K562 (cell line): ENCODE results near the gene ACOT4. TPM values are rescaled to one million over a fixed set of nuclear protein-coding genes. Genes with fewer than 3 reads are reported as not detected.
"Not testable (repeated sequence)": the region's sequence is repeated elsewhere in the genome, so short reads cannot be mapped to it uniquely, and the experiment has no call there.

ENCODE experiments used
- ATAC-seq: fragments of 200-7000 bp; cut with Tn5 transposase; 3 replicates; pipeline ENCODE4 v1.9.1; 2020; ENCODE audit warnings: moderate library complexity
- BruUV-seq: library from RNA; stranded (reverse); fragments of 400-500 nt; replicated peaks from 2 replicates; lab custom pipeline; 2021; lab: Mats Ljungman, UMichigan
- CTCF ChIA-PET: fragments of 300-600 bp; formaldehyde crosslinking; extraction: SDS; loops from one replicate; lab custom pipeline; 2021; ENCODE audit warnings: low intra/inter-chr PET ratio; lab: Yijun Ruan, JAX
- POLR2A ChIA-PET: fragments of 300-600, 350-650 bp; sonication (Branson Sonifier 250); formaldehyde crosslinking; extraction: SDS; loops from one replicate; lab custom pipeline; 2021; ENCODE audit warnings: antibody characterized with exemption, inconsistent platforms; lab: Yijun Ruan, JAX
- DNase-seq, 4 experiments: peaks; one replicate each; pipeline versions ENCODE4 v3.0.0 to v3.0.0-alpha.2; 2011 to 2018; ENCODE audit warnings: low spot score in 3 of 4, mixed read lengths in 3 of 4; ENCODE audit errors: extremely low read depth in 1 of 4
- FAIRE-seq: peaks from 2 replicates; lab custom pipeline; 2011; peaks lifted over from hg19 to GRCh38; lab: Jason Lieb, UNC
- H2AFZ ChIP-seq: 2 replicates; pipeline ENCODE4 v1.6.0; 2011; ENCODE audit warnings: low read depth, low read length, control low read depth, inconsistent platforms
- H3K27ac ChIP-seq: fragments of 200-600 bp; 3 replicates; pipeline ENCODE4 v1.8.0; 2011; ENCODE audit warnings: low read depth, mild to moderate bottlenecking, control low read depth, inconsistent platforms, low read length, moderate library complexity, mixed read lengths; ENCODE audit errors: extremely low read depth
- H3K27me3 ChIP-seq, 2 experiments: fragments of 300-600 bp in 1 of 2; 2 replicates in 1 of 2; 3 replicates in 1 of 2; pipeline versions ENCODE4 v1.6.0 to v1.8.0; 2011; ENCODE audit warnings: inconsistent platforms in 2 of 2, low read length in 2 of 2, mild to moderate bottlenecking in 1 of 2, mixed read lengths in 1 of 2, moderate library complexity in 1 of 2; ENCODE audit not compliant: control insufficient read depth in 2 of 2, insufficient read depth in 2 of 2
- H3K36me3 ChIP-seq: fragments of 300-600 bp; 3 replicates; pipeline ENCODE4 v1.8.0; 2011; ENCODE audit warnings: mild to moderate bottlenecking, low read length, inconsistent platforms; ENCODE audit not compliant: control insufficient read depth, insufficient read depth
- H3K4me1 ChIP-seq, 2 experiments: fragments of 200-600 bp in 1 of 2; replicated peaks in 1 of 2; 2 replicates in 1 of 2; 3 replicates in 1 of 2; pipeline versions ENCODE4 v1.5.1 to v1.8.0; 2011; ENCODE audit warnings: inconsistent platforms in 2 of 2, low read length in 2 of 2, mild to moderate bottlenecking in 1 of 2, mixed read lengths in 1 of 2, moderate library complexity in 1 of 2; ENCODE audit not compliant: control insufficient read depth in 2 of 2, insufficient read depth in 2 of 2
- H3K4me2 ChIP-seq: 2 replicates; pipeline ENCODE4 v1.6.1; 2011; ENCODE audit warnings: low read length, control low read depth, inconsistent platforms, mixed read lengths; ENCODE audit not compliant: insufficient read depth
- H3K4me3 ChIP-seq: fragments of 200-600 bp; sonication (generic), shearing (Covaris generic); 2 replicates; pipeline ENCODE4 v1.5.1; 2016; ENCODE audit warnings: control low read depth, inconsistent platforms
- H3K79me2 ChIP-seq: fragments of 200-600 bp; 3 replicates; pipeline ENCODE4 v1.8.0; 2011; ENCODE audit warnings: low read length, inconsistent platforms; ENCODE audit not compliant: control insufficient read depth, insufficient read depth
- H3K9ac ChIP-seq, 2 experiments: 2 replicates each; pipeline versions ENCODE4 v1.6.0 to v1.6.1; 2011; ENCODE audit warnings: low read depth in 2 of 2, low read length in 2 of 2, control low read depth in 1 of 2, inconsistent platforms in 1 of 2, mild to moderate bottlenecking in 1 of 2, mixed read lengths in 1 of 2; ENCODE audit not compliant: insufficient read depth in 1 of 2
- H3K9me1 ChIP-seq: one replicate; pipeline ENCODE4 v1.6.0; 2011; ENCODE audit warnings: inconsistent platforms, mild to moderate bottlenecking, low read length, moderate library complexity; ENCODE audit not compliant: control insufficient read depth, insufficient read depth
- H3K9me3 ChIP-seq: replicated peaks from 2 replicates; pipeline ENCODE4 v1.5.1; 2011; ENCODE audit warnings: low read depth, low read length, inconsistent platforms; ENCODE audit not compliant: control insufficient read depth, insufficient read depth
- H4K20me1 ChIP-seq: replicated peaks from 2 replicates; pipeline ENCODE4 v1.6.1; 2011; ENCODE audit warnings: low read length, inconsistent platforms, mixed read lengths; ENCODE audit not compliant: control insufficient read depth, insufficient read depth
- CBX3 ChIP-seq, 2 experiments: IDR thresholded peaks; 1 replicate in 1 of 2; 2 replicates in 1 of 2; pipeline ENCODE4 v1.6.1; 2012; ENCODE audit warnings: inconsistent platforms in 2 of 2, low read length in 2 of 2, borderline replicate concordance in 1 of 2, control low read depth in 1 of 2
- ZNF445 ChIP-seq: fragments of 250-450 bp; sonication (Bioruptor Pico); IDR thresholded peaks from 2 replicates; pipeline ENCODE4 v1.4.0; 2020; ENCODE audit warnings: low read depth, mild to moderate bottlenecking, moderate library complexity
- WGBS: fragments of 100-300 bp; shearing (Covaris generic); methylation state at CpG from one replicate; pipeline ENCODE4 v1.1.6; 2016; ENCODE audit warnings: low coverage, mixed read lengths; ENCODE audit not compliant: insufficient coverage; ENCODE audit errors: missing lambda C conversion rate; 5-methylcytosine and 5-hydroxymethylcytosine counted together
- in situ Hi-C: fragments of 300-500 bp; cut with MboI; formaldehyde crosslinking; loops from 4 replicates; pipeline ENCODE4 v1.15.0; 2018; ENCODE audit warnings: inconsistent platforms, mixed read lengths
- intact Hi-C: fragments of 100-400 bp; cut with micrococcal nuclease; formaldehyde crosslinking; loops from 2 replicates; pipeline ENCODE4 v1.14.2; 2022
- polyA plus RNA-seq, 8 experiments: library from polyadenylated mRNA; depleted of rRNA in 4 of 8; stranded (reverse) in 5 of 8; unstranded in 3 of 8; fragments of >200 nt; fragmentation: Nextera tagmentation in 2 of 8; fragmentation: Illumina TruSeq in 1 of 8; extraction: Ambion mirVana in 2 of 8; extraction: Trizol in 1 of 8; gene quantifications; 2 replicates each; pipeline versions ENCODE4 v1.2.1 to v1.2.3, GENCODE V29; 2011 to 2014; ENCODE audit warnings: inconsistent platforms in 1 of 8, missing spikeins in 1 of 8
- total RNA-seq, 7 experiments: library from RNA; depleted of rRNA in 6 of 7; stranded (reverse); fragments of >200 nt in 6 of 7; fragmentation: Illumina TruSeq in 2 of 7; extraction: Trizol in 2 of 7; gene quantifications; 2 replicates each; pipeline versions ENCODE4 v1.2.1 to v1.2.3, GENCODE V29; 2011 to 2021; ENCODE audit warnings: low replicate concordance in 1 of 7

Gene ACOT4
- total and polyA plus RNA-seq, 9 of the 15 experiments (the other 6 are each of a cell fraction or from before 2014, with no cell fraction given), result not detected

- 26% methylated on average over 5 of the region's 6 CpGs for WGBS
- H3K9ac ChIP-seq, H3K27ac ChIP-seq, H3K27me3 ChIP-seq, POLR2A ChIA-PET, FAIRE-seq, H3K79me2 ChIP-seq, H3K9me1 ChIP-seq, BruUV-seq, DNase-seq, H2AFZ ChIP-seq, intact Hi-C loops, H3K9me3 ChIP-seq, H3K4me3 ChIP-seq, H3K4me2 ChIP-seq, ATAC-seq, H3K4me1 ChIP-seq, H4K20me1 ChIP-seq, CTCF ChIA-PET, H3K36me3 ChIP-seq: not testable (repeated sequence)
- TF ChIP-seq ZNF445 (CRISPR knock-in tag) (peak; percentile 82), CBX3 (IDR thresholded peaks at IDR 0.05; ENCODE audit: borderline replicate concordance in 1 of 2, low read length in 2 of 2) (peak in 1 of 2 experiments; percentile 29; a peak in 1 of 3 replicates)
- in situ Hi-C loops, result loop anchor here (5.0 kb wide), 1 partner anchor 35 kb away; no protein-coding TSS in a partner anchor
These were observed 29.0 kb upstream of the ACOT4 start for GRCh38 chr14:73562696-73563095.

- H3K79me2 ChIP-seq, CTCF ChIA-PET, H3K4me1 ChIP-seq, POLR2A ChIA-PET, BruUV-seq, H3K4me2 ChIP-seq, ATAC-seq, H3K36me3 ChIP-seq, H2AFZ ChIP-seq, H3K27ac ChIP-seq, H3K27me3 ChIP-seq, DNase-seq, H3K9ac ChIP-seq, H4K20me1 ChIP-seq, in situ Hi-C loops, H3K4me3 ChIP-seq, intact Hi-C loops, FAIRE-seq, H3K9me1 ChIP-seq, H3K9me3 ChIP-seq: not testable (repeated sequence)
- WGBS, result 49% methylated on average over 9 of the region's 18 CpGs
These were observed 25.2 kb upstream of the ACOT4 start for GRCh38 chr14:73566431-73566830.

GRCh38 chr14:73566935-73567334 lies 24.7 kb upstream of the ACOT4 start:
- H3K27me3 ChIP-seq, H4K20me1 ChIP-seq, H3K4me1 ChIP-seq, in situ Hi-C loops, H3K4me2 ChIP-seq, H3K9me1 ChIP-seq, CTCF ChIA-PET, DNase-seq, ATAC-seq, FAIRE-seq, H3K79me2 ChIP-seq, intact Hi-C loops, H2AFZ ChIP-seq, H3K36me3 ChIP-seq, H3K9ac ChIP-seq, H3K27ac ChIP-seq, H3K4me3 ChIP-seq, POLR2A ChIA-PET, H3K9me3 ChIP-seq, BruUV-seq: not testable (repeated sequence)
- 13% methylated on average over 1 of the region's 6 CpGs for WGBS
